Measurements from ENCODE around the gene KDELR1.

Gene KDELR1

DNA sequence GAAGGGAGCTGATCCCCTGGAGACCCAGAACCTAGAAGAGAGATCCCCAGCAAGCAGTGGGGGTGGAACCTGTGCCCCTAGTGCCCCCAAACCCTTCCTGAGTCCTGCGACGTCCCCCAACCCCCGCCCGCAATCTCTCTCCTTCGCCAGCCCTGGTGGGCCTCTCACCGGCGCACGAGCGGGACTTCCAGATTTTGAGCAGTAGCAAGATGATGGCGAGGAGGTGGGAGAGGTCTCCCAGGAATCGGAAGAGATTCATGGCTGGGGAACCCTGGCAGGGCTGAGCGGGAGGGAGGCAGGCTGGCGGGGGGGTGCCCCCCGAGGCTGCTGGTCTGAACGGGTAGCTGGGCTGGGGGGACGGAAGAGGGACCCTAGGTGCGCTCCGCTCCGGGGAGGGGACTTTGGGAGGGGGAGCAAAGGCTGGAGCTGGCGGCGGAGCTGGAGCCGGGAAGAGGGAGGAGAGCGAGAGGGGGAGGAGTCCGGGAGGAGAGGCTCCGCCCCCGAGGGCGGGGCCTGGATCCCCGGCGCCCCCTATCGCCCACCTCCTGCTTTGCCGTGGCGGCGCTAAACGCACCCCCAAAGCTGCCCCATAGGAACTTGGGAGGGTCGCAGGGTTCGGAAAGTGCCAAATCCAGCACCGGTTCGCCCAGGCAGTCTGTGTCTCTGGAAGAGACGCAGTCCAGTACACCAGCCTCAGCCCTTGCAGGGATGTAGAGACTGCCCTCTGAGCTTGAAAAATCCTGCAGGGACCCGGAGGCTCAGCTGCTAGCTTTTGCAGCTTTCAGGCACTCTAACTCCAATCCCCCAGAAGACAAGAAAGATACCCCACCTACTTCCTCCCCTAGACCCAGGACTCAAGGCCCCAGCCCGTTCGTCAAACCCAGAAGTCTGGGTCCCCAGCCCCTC is at the start of gene KDELR1:
TSS of gene KDELR1 (minus strand) at position 452 of the 906 bp plus-strand sequence. CDS start at position 259, 193 bp downstream.
- DNase-seq = peak; percentile 66

DNA sequence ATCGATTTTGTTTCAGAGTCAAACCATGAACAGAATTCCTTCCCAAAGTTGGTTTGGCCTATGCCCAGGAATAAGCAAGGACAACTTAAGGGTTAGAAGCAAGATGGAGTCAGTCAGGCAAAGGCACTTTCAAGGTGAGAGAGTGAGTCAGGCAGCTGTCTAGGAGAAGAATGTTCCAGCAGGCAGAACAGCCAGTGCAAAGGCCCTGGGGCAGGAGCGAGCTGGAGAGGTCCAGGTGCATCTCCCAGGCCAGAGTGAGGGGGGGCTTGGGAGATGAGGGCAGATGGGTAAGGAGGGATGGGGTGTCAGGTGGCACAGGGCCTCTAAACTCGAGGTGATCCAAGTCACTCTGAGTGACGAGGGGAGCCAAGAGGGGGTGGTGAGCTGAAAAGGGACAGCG is 45.2 kb upstream of the KDELR1 start:
- DNase-seq = no peak

DNA sequence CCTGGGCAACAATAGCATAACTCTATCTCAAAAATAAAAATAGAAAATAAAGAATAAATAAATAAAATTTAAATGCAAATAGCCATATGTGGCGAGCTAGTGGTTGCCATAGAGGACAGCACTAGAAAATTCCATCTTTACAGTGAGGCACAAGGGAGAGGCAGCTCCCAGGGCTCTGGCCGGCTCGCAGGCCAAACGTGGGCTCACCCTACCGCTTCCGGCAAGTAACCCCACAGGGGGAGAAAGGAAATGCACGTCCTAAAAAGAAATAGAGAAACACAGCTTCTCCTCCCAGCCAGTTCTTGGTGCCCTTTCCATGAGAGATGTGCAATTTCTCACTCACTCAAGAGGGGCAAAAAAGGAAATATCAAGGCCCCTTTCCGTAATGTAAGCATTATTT is 42.0 kb upstream of the KDELR1 start:
- no peak for DNase-seq

DNA sequence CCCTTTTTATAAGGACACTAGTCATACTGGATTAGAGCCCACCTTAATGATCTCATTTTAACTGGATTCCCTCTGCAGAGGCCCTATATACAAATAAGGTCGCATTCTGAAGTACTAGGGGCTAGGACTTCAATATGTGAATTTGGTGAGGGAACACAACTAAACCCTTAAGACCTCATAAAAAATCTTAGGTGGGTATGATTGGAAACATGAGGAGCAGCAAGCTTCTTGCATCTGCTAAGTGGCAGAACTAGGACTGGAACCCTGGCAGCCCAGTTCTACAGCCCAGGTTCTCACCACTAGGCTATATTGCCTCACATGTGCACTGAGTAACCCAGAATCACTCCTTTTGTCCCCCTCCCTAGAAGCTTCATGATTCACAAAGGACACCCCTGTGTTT is 37.3 kb upstream of the KDELR1 start:
- no peak for DNase-seq

DNA sequence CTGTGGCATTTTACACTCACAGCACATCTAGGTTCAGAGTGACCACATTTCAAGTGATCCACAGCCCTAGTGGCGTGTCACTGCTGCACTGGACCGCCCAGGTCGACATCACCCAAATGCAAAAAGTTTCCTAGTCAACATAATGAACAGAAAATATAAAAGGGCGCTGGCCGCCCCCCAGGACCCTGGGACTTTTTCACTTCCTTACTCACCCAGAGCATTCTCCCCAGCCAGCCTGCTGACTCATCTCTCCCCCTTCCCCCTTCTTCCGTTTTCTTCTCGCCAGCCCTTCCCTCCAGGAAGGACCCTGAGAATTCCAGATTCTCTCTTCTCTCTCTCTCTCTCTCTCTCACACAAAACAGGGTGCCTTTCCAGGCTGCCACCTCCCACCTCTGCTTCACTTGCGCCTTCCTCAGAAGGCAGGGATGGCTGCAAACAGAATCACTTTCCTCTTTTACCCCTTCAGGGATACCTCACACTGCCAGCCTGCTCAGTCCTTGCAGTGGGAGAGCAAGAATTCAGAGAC is 33.4 kb upstream of the KDELR1 start:
- DNase-seq = no peak

DNA sequence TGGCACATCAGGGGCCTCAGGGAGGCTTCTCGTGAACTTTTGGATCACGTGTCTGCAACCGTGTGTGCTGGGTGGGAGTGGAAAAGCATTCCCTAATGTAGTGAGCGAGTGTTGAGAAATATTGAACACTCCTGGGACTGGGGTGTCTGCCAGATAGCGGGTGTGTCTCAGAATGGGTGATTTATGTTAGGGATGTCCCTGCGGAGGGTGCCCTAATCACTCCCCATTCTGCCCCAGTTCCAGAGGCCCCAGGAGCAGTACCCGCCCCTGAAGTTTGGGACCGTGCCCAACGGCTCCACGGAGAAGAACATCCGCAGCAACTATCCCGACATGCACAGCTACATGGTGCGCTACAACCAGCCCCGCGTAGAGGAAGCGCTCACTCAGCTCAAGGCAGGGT is 30.2 kb upstream of the KDELR1 start:
- DNase-seq = no peak

DNA sequence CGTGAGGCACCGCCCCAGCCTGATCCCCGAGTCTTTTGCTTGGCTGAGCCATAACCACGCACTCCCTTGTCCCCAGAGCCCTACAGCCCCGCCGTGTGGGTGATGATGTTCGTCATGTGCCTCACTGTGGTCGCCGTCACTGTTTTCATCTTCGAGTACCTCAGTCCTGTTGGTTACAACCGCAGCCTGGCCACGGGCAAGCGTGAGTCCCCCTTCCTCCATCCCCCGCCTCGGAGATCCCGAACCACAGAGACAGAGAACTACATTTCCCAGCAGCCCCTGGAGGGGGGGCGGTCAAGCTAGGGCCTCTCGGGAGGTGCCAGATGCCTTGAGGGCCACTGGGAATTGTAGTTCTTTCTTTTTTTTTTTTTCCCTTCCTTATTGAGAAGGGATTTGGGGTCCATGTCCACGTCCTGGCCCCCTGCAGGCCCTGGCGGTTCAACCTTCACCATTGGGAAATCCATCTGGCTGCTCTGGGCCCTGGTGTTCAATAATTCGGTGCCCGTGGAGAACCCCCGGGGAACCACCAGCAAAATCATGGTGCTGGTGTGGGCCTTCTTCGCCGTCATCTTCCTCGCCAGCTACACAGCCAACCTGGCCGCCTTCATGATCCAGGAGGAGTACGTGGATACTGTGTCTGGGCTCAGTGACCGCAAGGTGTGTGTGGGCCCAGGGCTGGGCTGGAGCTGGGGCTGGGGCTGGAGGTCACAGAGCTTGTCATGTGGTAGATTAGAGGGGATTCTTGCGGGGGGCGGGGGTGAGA is 28.0 kb upstream of the KDELR1 start:
- DNase-seq = no peak

DNA sequence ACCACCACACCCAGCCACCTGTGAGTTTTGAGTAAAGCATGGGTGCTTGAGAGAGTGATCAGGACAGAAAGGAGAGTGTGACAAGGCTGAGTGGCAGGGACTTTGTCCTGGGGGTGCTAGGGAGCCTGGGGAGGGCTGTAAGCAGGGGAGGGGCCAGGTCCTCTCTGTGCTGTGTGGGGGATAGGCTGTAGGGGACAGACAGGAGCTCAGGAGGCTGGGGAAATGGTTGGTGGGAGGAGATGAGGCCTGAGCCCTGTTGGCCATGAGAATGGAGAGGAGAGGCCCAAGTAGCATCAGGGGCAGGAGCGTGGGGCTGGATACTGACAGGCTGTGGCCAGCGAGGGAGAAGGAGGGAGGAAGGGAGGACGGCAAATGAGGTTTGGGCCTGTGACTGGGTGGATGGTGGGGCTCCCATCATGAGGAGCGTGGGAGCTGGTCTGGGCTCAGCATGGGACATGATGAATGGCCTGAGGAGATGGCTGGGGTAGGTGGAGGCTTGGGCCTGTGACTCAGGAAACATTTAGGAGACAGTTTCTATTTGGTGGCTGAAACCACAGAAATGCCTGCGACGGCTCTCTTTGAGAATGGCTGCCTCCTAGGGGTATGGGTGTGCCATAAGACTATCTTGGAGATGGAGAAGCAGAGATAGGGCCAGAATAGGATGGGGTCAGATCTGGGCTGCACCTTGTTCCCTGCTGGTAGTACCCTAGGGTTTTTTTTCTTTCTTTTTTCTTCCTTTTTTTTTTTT is 27.1 kb upstream of the KDELR1 start:
- DNase-seq = no peak

DNA sequence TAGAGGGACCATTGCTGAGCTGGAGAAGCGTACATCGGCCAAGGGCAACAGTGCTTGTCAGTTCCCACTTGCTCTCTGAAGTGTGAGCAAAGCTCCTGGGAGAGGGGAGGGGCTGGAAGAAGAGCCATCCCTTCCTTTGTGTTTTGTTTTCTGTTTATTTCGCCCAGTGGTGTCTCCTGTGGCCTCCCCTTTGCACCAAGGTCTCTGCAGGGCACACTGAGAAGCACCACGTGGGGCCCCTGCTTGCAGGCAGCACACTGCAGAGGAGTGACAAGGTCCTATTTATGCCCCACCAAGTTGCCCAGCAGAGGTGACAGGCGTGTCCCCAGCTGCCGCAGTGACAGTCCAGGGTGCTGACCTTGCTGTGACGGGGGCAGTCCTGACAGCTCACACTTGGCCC is 26.1 kb upstream of the KDELR1 start:
- DNase-seq = no peak

DNA sequence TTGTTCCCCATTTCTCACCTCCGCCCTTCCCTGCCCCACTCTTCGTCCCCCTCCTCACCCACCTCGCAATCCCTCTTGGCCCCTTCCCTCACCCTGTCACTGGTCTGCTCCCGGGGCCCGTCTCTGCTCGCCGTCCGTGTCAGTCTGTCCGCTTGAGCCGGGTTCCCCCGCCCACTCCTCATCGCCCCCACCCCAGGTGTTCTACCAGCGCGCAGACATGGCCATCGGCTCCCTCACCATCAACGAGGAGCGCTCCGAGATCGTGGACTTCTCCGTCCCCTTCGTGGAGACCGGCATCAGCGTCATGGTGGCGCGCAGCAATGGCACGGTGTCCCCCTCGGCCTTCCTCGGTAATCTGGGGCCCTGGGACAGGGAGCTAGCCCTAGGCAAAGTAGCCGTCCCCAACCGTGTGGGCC is 24.5 kb upstream of the KDELR1 start:
- DNase-seq = no peak

DNA sequence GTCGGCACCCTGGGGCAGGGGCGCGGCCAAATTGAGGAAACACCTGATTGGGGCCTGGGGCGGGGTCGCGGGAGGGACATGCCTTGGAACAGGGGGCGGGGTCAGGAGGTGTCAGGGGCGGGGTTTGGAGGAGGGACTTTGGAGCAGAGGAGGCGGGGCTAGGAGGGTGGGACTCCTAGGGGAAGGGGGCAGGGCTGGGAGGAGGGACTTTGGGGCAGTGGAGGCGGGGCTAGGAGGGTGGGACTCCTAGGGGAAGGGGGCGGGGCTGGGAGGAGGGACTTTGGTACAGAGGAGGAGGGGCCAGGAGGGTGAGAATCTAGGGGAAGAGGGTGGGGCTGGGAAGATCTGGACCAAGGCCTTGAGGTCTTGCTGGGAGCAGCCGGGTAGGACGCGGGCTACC is 24.0 kb upstream of the KDELR1 start:
- DNase-seq = no peak

DNA sequence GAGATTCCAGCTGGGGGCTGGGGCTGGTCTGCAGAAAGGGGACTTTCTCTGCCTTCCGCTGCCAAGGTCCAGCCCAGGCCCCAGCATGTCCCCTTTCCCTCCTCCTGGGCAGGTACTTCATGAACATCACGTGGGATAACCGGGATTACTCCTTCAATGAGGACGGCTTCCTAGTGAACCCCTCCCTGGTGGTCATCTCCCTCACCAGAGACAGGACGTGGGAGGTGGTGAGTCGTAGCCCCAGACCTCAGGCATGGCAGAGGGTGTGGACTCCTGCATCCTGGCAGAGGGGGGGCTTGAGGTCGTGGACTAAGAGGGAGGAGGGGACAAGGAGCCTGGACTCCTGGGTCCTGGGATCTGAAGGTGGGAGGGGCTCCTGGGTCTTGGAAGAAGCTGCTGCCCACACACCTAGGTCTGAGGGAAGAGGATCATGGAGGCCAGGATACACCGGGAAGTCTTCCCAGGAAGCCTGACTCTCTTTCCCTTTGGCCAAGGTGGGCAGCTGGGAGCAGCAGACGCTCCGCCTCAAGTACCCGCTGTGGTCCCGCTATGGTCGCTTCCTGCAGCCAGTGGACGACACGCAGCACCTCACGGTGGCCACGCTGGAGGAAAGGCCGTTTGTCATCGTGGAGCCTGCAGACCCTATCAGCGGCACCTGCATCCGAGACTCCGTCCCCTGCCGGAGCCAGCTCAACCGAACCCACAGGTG is 22.7 kb upstream of the KDELR1 start:
- no peak for DNase-seq

DNA sequence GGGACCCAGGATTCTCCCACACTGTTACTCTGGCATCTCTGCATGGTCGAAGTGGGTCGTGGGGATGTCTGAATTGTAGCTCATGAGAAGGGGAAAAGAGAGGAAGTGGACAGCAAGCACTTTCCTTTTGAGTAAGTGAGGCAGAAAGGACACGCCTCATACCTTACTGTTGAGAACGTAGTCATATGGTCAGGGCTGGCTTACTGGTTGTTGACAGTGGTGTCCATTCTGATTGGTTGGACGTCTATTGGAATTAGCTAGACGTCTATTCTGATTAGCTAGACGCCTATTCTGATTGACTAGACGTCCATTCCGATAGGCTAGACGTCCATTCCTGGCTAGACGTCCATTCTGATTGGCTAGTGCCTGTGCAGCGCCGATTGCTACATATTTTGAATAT is 14.5 kb upstream of the KDELR1 start:
- no peak for DNase-seq

DNA sequence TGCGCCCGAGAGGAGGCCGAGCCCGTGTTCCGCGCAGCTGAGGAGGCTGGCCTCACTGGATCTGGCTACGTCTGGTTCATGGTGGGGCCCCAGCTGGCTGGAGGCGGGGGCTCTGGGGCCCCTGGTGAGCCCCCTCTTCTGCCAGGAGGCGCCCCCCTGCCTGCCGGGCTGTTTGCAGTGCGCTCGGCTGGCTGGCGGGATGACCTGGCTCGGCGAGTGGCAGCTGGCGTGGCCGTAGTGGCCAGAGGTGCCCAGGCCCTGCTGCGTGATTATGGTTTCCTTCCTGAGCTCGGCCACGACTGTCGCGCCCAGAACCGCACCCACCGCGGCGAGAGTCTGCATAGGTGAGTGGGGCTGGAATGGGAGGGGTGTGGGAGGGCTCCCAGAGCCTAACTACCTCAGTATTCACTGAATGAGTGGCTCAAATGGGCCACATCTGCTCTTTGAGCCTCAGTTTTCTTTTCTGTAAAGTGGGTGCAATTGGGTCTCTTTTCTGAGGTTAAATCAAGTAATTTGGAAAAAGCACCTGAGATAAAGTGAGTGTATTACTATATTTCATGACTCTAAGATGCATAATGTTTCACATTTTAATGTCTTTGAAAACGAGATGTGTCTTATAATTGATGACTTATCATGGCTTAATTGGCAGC is 13.8 kb upstream of the KDELR1 start:
- no peak for DNase-seq

DNA sequence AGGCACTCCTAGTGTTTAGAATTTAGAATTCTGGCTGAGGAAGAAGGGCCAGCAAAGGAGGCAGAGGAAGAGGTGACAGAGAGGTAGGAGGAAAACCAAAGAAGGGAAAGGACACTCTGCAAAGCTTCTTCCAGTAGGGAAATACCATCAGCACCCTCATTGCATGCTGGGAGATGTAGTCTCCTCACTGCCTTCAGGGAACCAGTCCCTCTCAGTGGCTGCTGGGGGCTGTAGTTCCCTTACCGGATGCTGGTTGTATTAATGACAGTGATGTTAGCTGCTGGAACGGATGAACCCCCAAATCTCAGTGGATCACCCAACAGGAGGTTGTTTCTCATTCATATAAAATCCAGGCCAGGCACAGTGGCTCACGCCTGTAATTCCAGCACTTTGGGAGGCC is 12.3 kb upstream of the KDELR1 start:
- peak; percentile 34 for DNase-seq

DNA sequence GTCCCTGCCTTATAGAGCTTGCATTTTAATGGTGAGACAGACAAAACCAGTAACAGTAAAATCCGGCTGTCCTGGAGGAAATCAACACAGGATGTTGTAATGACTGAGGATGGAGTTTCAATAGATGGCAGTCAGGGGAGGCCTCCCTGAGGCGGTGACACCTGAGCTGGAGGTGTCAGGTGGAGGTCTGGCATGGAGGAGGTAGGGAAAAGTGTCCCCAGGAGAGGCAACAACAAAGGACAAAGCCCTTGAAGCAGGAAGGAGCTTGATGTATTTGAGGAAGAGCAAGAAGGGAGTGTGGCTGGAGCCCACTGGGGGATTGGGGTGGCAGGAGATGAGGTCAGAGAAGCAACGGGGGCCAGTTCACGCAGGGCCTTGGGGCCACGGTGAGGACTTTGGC is 9.9 kb upstream of the KDELR1 start:
- DNase-seq = no peak

DNA sequence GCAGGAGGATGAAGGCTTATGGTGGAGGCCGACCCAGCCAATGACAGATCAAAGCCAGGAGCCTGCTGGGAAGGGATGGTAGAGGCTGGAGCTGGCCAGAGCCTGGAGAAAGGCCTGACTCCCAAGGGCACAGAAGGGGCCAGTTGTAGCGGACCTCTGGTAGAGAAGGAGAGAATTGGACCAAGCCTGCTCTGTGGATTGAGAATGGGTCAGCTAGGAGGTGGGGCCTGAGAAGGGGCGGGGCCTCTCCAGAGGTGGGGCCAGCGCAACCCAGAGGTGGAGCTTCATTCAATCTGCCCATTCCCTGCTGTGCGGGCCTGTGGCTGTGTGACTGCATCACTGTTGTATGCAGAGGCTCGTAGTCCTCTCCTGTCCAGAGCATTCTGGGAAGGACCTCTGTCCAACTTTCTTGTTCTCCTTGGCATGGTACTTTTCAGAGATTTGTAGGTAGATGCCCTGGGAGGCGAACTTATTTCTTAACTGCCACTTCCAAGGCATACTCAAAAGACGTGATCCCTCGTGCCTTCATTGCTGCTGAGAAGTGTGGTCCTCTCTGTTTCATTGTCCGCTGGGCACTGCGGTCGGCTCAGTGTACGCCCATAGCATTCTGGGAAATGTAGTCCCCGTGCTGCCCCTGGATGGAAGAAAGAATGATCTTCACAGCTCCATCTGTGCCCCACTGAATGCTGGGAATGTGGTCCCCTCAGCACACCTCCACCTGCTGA is 8.8 kb upstream of the KDELR1 start:
- no peak for DNase-seq

DNA sequence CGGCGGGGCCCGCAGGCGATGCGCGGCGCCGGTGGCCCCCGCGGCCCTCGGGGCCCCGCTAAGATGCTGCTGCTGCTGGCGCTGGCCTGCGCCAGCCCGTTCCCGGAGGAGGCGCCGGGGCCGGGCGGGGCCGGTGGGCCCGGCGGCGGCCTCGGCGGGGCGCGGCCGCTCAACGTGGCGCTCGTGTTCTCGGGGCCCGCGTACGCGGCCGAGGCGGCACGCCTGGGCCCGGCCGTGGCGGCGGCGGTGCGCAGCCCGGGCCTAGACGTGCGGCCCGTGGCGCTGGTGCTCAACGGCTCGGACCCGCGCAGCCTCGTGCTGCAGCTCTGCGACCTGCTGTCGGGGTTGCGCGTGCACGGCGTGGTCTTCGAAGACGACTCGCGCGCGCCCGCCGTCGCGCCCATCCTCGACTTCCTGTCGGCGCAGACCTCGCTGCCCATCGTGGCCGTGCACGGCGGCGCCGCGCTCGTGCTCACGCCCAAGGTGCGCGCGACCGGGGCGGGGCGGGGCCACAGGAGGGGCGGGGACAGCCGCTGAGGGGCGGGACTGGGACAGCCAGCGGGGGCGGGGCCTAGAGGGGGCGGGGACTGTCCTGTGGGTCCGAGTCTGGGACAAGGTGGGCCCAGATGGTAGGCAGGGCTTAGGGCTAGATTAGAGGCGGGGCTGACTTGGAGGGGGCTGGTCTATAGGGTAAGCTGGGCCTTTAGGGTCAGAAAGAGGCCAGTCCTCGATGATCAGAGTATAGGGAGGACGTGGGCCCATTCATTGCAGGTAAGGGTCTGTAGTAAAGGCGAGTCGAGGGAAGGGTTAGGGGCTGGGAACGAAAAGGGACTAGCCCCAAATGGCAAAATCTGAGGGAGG is 7.3 kb upstream of the KDELR1 start:
- no peak for DNase-seq

DNA sequence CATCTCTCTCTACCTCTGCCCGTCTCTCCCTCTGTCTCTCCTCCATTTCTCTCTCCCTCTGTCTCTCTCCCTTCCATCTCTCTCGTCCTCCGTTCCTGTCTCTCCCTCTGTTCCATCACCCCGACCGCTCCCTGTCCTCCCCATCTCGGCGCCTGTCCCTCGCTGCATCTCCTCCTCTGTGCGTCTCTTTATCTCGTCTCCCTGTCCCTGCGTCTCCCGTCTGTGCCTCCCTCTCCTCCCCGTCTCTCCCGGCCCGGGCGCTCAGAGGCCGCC is 6.7 kb upstream of the KDELR1 start:
- no peak for DNase-seq

DNA sequence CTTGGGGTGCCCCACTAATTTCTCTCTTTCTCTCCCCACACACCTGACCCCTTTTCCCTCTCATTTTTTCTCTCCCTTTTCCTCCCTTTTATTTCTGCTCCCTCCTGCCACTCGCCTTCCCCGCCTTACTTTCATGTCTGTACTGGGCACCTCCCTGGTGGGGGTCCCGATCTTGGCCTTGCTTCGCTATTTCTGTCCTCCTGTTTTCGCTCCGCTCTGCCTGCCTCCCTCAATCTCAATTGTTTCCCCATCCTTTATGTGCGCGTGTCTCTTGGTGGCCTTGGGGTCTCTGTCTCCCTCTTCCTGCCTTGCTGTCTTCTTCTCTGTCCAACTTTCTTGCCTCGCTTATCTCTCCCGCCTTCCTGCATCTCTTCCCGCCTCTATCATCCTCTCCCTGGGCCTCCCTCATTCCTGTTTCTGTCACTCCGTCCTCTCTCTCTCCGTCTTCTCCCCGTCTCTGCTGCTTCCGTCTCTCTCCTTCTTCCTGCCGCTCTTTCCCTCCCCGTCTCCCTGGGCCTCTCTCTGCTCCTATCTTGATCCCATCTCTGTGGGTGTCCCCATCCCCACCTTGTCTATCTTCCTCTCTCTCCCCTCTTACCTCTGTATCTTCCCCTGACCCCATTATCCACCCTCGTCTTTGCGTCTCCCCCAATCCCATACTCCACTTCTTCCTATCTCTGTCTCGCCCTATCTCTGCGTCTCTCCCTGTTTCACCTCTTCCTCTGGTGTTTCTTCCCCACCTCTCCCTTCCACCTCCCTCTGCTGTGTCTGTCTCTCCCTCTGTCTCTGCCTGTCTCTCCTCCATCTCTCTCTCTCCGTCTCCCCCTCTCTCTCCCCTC is 6.1 kb upstream of the KDELR1 start:
- no peak for DNase-seq
